OCI-LY3 (cell line): ENCODE measurements around the gene AKR7A3.

ENCODE experiments used
- H2AFZ ChIP-seq: fragments of 200-600, 300-600 bp; shearing (Covaris generic); 2 replicates; pipeline ENCODE4 v1.6.0; 2014; ENCODE audit warnings: antibody characterized with exemption, low read depth, low read length
- H3K27ac ChIP-seq: fragments of 200-600, 300-600 bp; sonication (generic); 2 replicates; pipeline ENCODE4 v1.5.1; 2014; ENCODE audit warnings: mild to moderate bottlenecking, low read length, moderate library complexity, mixed read lengths
- H3K27me3 ChIP-seq: fragments of 200-600, 300-600 bp; sonication (generic); 2 replicates; pipeline ENCODE4 v1.6.1; 2014; ENCODE audit warnings: low read depth, low read length, mixed read lengths
- H3K36me3 ChIP-seq: fragments of 200-600, 300-600 bp; sonication (generic); replicated peaks from 2 replicates; pipeline ENCODE3; 2014; ENCODE audit warnings: low read depth, low read length, mixed read lengths
- H3K4me1 ChIP-seq: fragments of 300-600, 200-600 bp; sonication (generic); 2 replicates; pipeline ENCODE4 v1.6.1; 2014; ENCODE audit warnings: low read length, mixed read lengths
- H3K4me2 ChIP-seq: fragments of 200-600, 300-600 bp; sonication (generic); 2 replicates; pipeline ENCODE4 v1.6.1; 2014; ENCODE audit warnings: low read length, mixed read lengths
- H3K4me3 ChIP-seq: fragments of 300-600, 200-600 bp; sonication (generic); 2 replicates; pipeline ENCODE4 v1.5.1; 2014; ENCODE audit warnings: antibody characterized with exemption, mild to moderate bottlenecking, low read length, moderate library complexity
- H3K79me2 ChIP-seq: fragments of 300-600, 200-600 bp; shearing (Covaris generic); 2 replicates; pipeline ENCODE4 v1.6.1; 2014; ENCODE audit warnings: mild to moderate bottlenecking, low read length, mixed read lengths
- H3K9ac ChIP-seq: fragments of 300-600, 200-600 bp; shearing (Covaris generic); 2 replicates; pipeline ENCODE4 v1.6.0; 2014; ENCODE audit warnings: mild to moderate bottlenecking, low read length, moderate library complexity
- H3K9me3 ChIP-seq: fragments of 200-600, 300-600 bp; shearing (Covaris generic); 2 replicates; pipeline ENCODE4 v1.6.1; 2014; ENCODE audit warnings: low read length, mixed read lengths; ENCODE audit not compliant: insufficient read depth
- H4K20me1 ChIP-seq: fragments of 200-600, 300-600 bp; sonication (generic); 2 replicates; pipeline ENCODE4 v1.6.1; 2016; ENCODE audit warnings: low read length, mixed read lengths; ENCODE audit not compliant: insufficient read depth
- CTCF ChIP-seq: fragments of 200-600, 300-600 bp; sonication (generic); IDR thresholded peaks from 2 replicates; pipeline ENCODE4 v1.5.1; 2014; ENCODE audit warnings: antibody characterized with exemption, low read length, low read depth
- EZH2phosphoT487 ChIP-seq: fragments of 200-600 bp; shearing (Covaris generic); IDR thresholded peaks from 2 replicates; pipeline ENCODE4 v1.6.1; 2018; ENCODE audit warnings: antibody characterized with exemption, mixed run types, low read depth

Gene AKR7A3

GRCh38 chr1:19313636-19313959 is 25.0 kb upstream of the AKR7A3 start:
- Histone ChIP-seq H2AFZ (no peak overlapping the region), H3K4me2 (peak overlapping the region; percentile 82), H3K9ac (peak overlapping the region; percentile 84), H3K36me3 (peaks cover 15% of the 10 kb centered on the region), H3K27ac (peak overlapping the region; percentile 98), H3K4me1 (peaks cover 41% of the 10 kb centered on the region), H3K27me3 (no peaks in the 10 kb centered on the region), H3K9me3 (no peaks in the 10 kb centered on the region), H3K4me3 (peak overlapping the region; percentile 99), H3K79me2 (peaks cover 82% of the 10 kb centered on the region), H4K20me1 (no peaks in the 10 kb centered on the region)
- TF ChIP-seq EZH2phosphoT487 (no peak), CTCF (no peak)

GRCh38 chr1:19312782-19313635 is 24.4 kb upstream of the AKR7A3 start:
- Histone ChIP-seq H4K20me1 (no peaks in the 10 kb centered on the region), H3K4me2 (peak overlapping the region; percentile 82), H3K27me3 (no peaks in the 10 kb centered on the region), H3K9me3 (no peaks in the 10 kb centered on the region), H3K79me2 (peaks cover 78% of the 10 kb centered on the region), H3K36me3 (peaks cover 11% of the 10 kb centered on the region), H3K4me3 (peak overlapping the region; percentile 99), H3K4me1 (peaks cover 41% of the 10 kb centered on the region), H3K27ac (peak overlapping the region; percentile 98), H3K9ac (peak overlapping the region; percentile 84), H2AFZ (no peak overlapping the region)
- no peak for TF ChIP-seq CTCF
- TF ChIP-seq EZH2phosphoT487 = no peak

GRCh38 chr1:19311931-19312781 is 23.6 kb upstream of the AKR7A3 start, which contains the start of the genes AKR7A2 and SLC66A1:
TSS of gene AKR7A2 (minus strand) at chr1:19312144. CDS start at chr1:19312124, 20 bp downstream.
TSS of gene SLC66A1 (plus strand) at chr1:19312326. CDS start at chr1:19317678, 5,352 bp downstream.
- Histone ChIP-seq H3K79me2 (peaks cover 70% of the 10 kb centered on the region), H3K4me3 (peak within 1 kb of the TSS; percentile 99), H3K9ac (peak within 1 kb of the TSS; percentile 97), H2AFZ (peak within 1 kb of the TSS; percentile 84; the same call in 1 of the 2 replicates), H3K4me2 (peak within 1 kb of the TSS; percentile 92), H3K9me3 (no peaks in the 10 kb centered on the region), H3K4me1 (peaks cover 41% of the 10 kb centered on the region), H3K27me3 (no peaks in the 10 kb centered on the region), H4K20me1 (no peaks in the 10 kb centered on the region), H3K27ac (peak within 1 kb of the TSS; percentile 98), H3K36me3 (peaks cover 3% of the 10 kb centered on the region)
- TF ChIP-seq CTCF (no peak), EZH2phosphoT487 (no peak)

GRCh38 chr1:19311503-19311930 is 22.9 kb upstream of the AKR7A3 start:
- peak overlapping the region; percentile 97 for H3K9ac ChIP-seq
- H3K36me3 ChIP-seq = no peaks in the 10 kb centered on the region
- no peaks in the 10 kb centered on the region for H3K9me3 ChIP-seq
- no peaks in the 10 kb centered on the region for H3K27me3 ChIP-seq
- H4K20me1 ChIP-seq = no peaks in the 10 kb centered on the region
- peak overlapping the region; percentile 92 for H3K4me2 ChIP-seq
- peak overlapping the region; percentile 84; the same call in 1 of the 2 replicates for H2AFZ ChIP-seq
- no peak for TF ChIP-seq CTCF
- H3K79me2 ChIP-seq = peaks cover 65% of the 10 kb centered on the region
- peaks cover 40% of the 10 kb centered on the region for H3K4me1 ChIP-seq
- H3K27ac ChIP-seq = peak overlapping the region; percentile 38
- peak overlapping the region; percentile 99 for H3K4me3 ChIP-seq
